Measurements from ENCODE around the gene PIP5K1A.

- TF ChIP-seq CTCF (IDR thresholded peaks at IDR 0.05; ENCODE audit: low read length) (no peak), EZH2 (IDR thresholded peaks at IDR 0.05; ENCODE audit: borderline replicate concordance, low read length) (no peak)
Measured at GRCh38 chr1:151243683-151244216, 45.4 kb downstream of the PIP5K1A start.
